ENCODE results near the gene USPL1.

The USPL1 gene

GRCh38 chr13:30673669-30674521 lies 56.2 kb downstream of the USPL1 start:
- Histone ChIP-seq H3K4me1 (ENCODE audit: insufficient read depth, low read length) (no peaks in the 10 kb centered on the region), H3K36me3 (ENCODE audit: insufficient read depth, low read length) (no peaks in the 10 kb centered on the region), H3K27me3 (ENCODE audit: insufficient read depth, low read length) (no peaks in the 10 kb centered on the region), H3K9me3 (ENCODE audit: low read length) (peaks cover 2% of the 10 kb centered on the region), H3K4me3 (ENCODE audit: low read length) (peak overlapping the region; percentile 50), H2AFZ (ENCODE audit: low read depth, low read length) (peak overlapping the region; percentile 69)

GRCh38 chr13:30675717-30676116 lies 58.0 kb downstream of the USPL1 start:
- Histone ChIP-seq H3K36me3 (ENCODE audit: insufficient read depth, low read length) (no peaks in the 10 kb centered on the region), H3K4me1 (ENCODE audit: insufficient read depth, low read length) (no peaks in the 10 kb centered on the region), H2AFZ (ENCODE audit: low read depth, low read length) (no peak overlapping the region), H3K27me3 (ENCODE audit: insufficient read depth, low read length) (no peaks in the 10 kb centered on the region), H3K4me3 (ENCODE audit: low read length) (no peak overlapping the region), H3K9me3 (ENCODE audit: low read length) (peaks cover 2% of the 10 kb centered on the region)

GRCh38 chr13:30676672-30677071 lies 59.0 kb downstream of the USPL1 start:
- H2AFZ ChIP-seq (ENCODE audit: low read depth, low read length): no peak overlapping the region
- H3K27me3 ChIP-seq (ENCODE audit: insufficient read depth, low read length): no peaks in the 10 kb centered on the region
- H3K4me1 ChIP-seq (ENCODE audit: insufficient read depth, low read length): no peaks in the 10 kb centered on the region
- no peak overlapping the region for H3K4me3 ChIP-seq (ENCODE audit: low read length)
- no peaks in the 10 kb centered on the region for H3K36me3 ChIP-seq (ENCODE audit: insufficient read depth, low read length)
- peaks cover 2% of the 10 kb centered on the region for H3K9me3 ChIP-seq (ENCODE audit: low read length)

GRCh38 chr13:30679483-30680330 lies 62.0 kb downstream of the USPL1 start:
- Histone ChIP-seq H3K4me3 (ENCODE audit: low read length) (no peak overlapping the region), H3K4me1 (ENCODE audit: insufficient read depth, low read length) (no peaks in the 10 kb centered on the region), H3K9me3 (ENCODE audit: low read length) (peaks cover 2% of the 10 kb centered on the region), H3K27me3 (ENCODE audit: insufficient read depth, low read length) (no peaks in the 10 kb centered on the region), H2AFZ (ENCODE audit: low read depth, low read length) (no peak overlapping the region), H3K36me3 (ENCODE audit: insufficient read depth, low read length) (no peaks in the 10 kb centered on the region)

- H3K4me3 ChIP-seq (ENCODE audit: low read length): no peak overlapping the region
- H3K4me1 ChIP-seq (ENCODE audit: insufficient read depth, low read length): no peaks in the 10 kb centered on the region
- H3K9me3 ChIP-seq (ENCODE audit: low read length): no peaks in the 10 kb centered on the region
- no peak overlapping the region for H2AFZ ChIP-seq (ENCODE audit: low read depth, low read length)
- H3K36me3 ChIP-seq (ENCODE audit: insufficient read depth, low read length): no peaks in the 10 kb centered on the region
- H3K27me3 ChIP-seq (ENCODE audit: insufficient read depth, low read length): no peaks in the 10 kb centered on the region
These were observed 64.1 kb downstream of the USPL1 start for GRCh38 chr13:30681843-30682242.

GRCh38 chr13:30685320-30685859 lies 67.7 kb downstream of the USPL1 start:
- Histone ChIP-seq H3K9me3 (ENCODE audit: low read length) (no peaks in the 10 kb centered on the region), H3K4me3 (ENCODE audit: low read length) (no peak overlapping the region), H3K36me3 (ENCODE audit: insufficient read depth, low read length) (no peaks in the 10 kb centered on the region), H3K27me3 (ENCODE audit: insufficient read depth, low read length) (no peaks in the 10 kb centered on the region), H2AFZ (ENCODE audit: low read depth, low read length) (no peak overlapping the region), H3K4me1 (ENCODE audit: insufficient read depth, low read length) (no peaks in the 10 kb centered on the region)

- Histone ChIP-seq H3K27me3 (ENCODE audit: insufficient read depth, low read length) (no peaks in the 10 kb centered on the region), H3K4me3 (ENCODE audit: low read length) (no peak overlapping the region), H2AFZ (ENCODE audit: low read depth, low read length) (no peak overlapping the region), H3K4me1 (ENCODE audit: insufficient read depth, low read length) (no peaks in the 10 kb centered on the region), H3K9me3 (ENCODE audit: low read length) (no peaks in the 10 kb centered on the region), H3K36me3 (ENCODE audit: insufficient read depth, low read length) (no peaks in the 10 kb centered on the region)
These were observed 68.3 kb downstream of the USPL1 start for GRCh38 chr13:30685987-30686386.

- H3K9me3 ChIP-seq (ENCODE audit: low read length): no peaks in the 10 kb centered on the region
- no peak overlapping the region for H3K4me3 ChIP-seq (ENCODE audit: low read length)
- no peaks in the 10 kb centered on the region for H3K36me3 ChIP-seq (ENCODE audit: insufficient read depth, low read length)
- no peaks in the 10 kb centered on the region for H3K4me1 ChIP-seq (ENCODE audit: insufficient read depth, low read length)
- no peaks in the 10 kb centered on the region for H3K27me3 ChIP-seq (ENCODE audit: insufficient read depth, low read length)
- H2AFZ ChIP-seq (ENCODE audit: low read depth, low read length): no peak overlapping the region
These were observed 69.9 kb downstream of the USPL1 start for GRCh38 chr13:30687601-30688000.

GRCh38 chr13:30689752-30690151 lies 72.0 kb downstream of the USPL1 start:
- Histone ChIP-seq H3K9me3 (ENCODE audit: low read length) (no peaks in the 10 kb centered on the region), H3K4me3 (ENCODE audit: low read length) (no peak overlapping the region), H3K27me3 (ENCODE audit: insufficient read depth, low read length) (no peaks in the 10 kb centered on the region), H3K4me1 (ENCODE audit: insufficient read depth, low read length) (no peaks in the 10 kb centered on the region), H3K36me3 (ENCODE audit: insufficient read depth, low read length) (no peaks in the 10 kb centered on the region), H2AFZ (ENCODE audit: low read depth, low read length) (no peak overlapping the region)

- H3K4me3 ChIP-seq (ENCODE audit: low read length): no peak overlapping the region
- H3K9me3 ChIP-seq (ENCODE audit: low read length): no peaks in the 10 kb centered on the region
- H2AFZ ChIP-seq (ENCODE audit: low read depth, low read length): no peak overlapping the region
- H3K36me3 ChIP-seq (ENCODE audit: insufficient read depth, low read length): no peaks in the 10 kb centered on the region
- no peaks in the 10 kb centered on the region for H3K27me3 ChIP-seq (ENCODE audit: insufficient read depth, low read length)
- H3K4me1 ChIP-seq (ENCODE audit: insufficient read depth, low read length): no peaks in the 10 kb centered on the region
These were observed 72.8 kb downstream of the USPL1 start for GRCh38 chr13:30690282-30691188.

GRCh38 chr13:30692113-30692512 lies 74.4 kb downstream of the USPL1 start:
- no peak overlapping the region for H2AFZ ChIP-seq (ENCODE audit: low read depth, low read length)
- no peaks in the 10 kb centered on the region for H3K36me3 ChIP-seq (ENCODE audit: insufficient read depth, low read length)
- no peaks in the 10 kb centered on the region for H3K4me1 ChIP-seq (ENCODE audit: insufficient read depth, low read length)
- H3K27me3 ChIP-seq (ENCODE audit: insufficient read depth, low read length): no peaks in the 10 kb centered on the region
- H3K9me3 ChIP-seq (ENCODE audit: low read length): no peaks in the 10 kb centered on the region
- no peak overlapping the region for H3K4me3 ChIP-seq (ENCODE audit: low read length)

- no peaks in the 10 kb centered on the region for H3K9me3 ChIP-seq (ENCODE audit: low read length)
- peaks cover 6% of the 10 kb centered on the region for H3K4me1 ChIP-seq (ENCODE audit: insufficient read depth, low read length)
- no peaks in the 10 kb centered on the region for H3K36me3 ChIP-seq (ENCODE audit: insufficient read depth, low read length)
- H2AFZ ChIP-seq (ENCODE audit: low read depth, low read length): no peak overlapping the region
- H3K4me3 ChIP-seq (ENCODE audit: low read length): no peak overlapping the region
- no peaks in the 10 kb centered on the region for H3K27me3 ChIP-seq (ENCODE audit: insufficient read depth, low read length)
These were observed 78.8 kb downstream of the USPL1 start for GRCh38 chr13:30696278-30697176.
